Fibroblast of villous mesenchyme (primary cell): Measurements from ENCODE around the gene AP1M1. TPM values are rescaled to one million over a fixed set of nuclear protein-coding genes. Genes with fewer than 3 reads are reported as not detected.

Source experiments
- DNase-seq: peaks from one replicate; pipeline ENCODE4 v3.0.0-alpha.2; 2010; ENCODE audit warnings: low read depth
- H3K4me3 ChIP-seq: 2 replicates; pipeline ENCODE4 v1.5.1; 2011; ENCODE audit warnings: low read depth, mild to moderate bottlenecking, low read length
- total RNA-seq: library from RNA; depleted of rRNA; stranded (reverse); fragments of >200 nt; gene quantifications from 2 replicates; pipeline ENCODE4 v1.2.3, GENCODE V29; 2012
- TF ChIP-seq, protein P1 (sequence below): IDR thresholded peaks from 2 replicates; pipeline ENCODE4 v1.5.1; 2012; ENCODE audit warnings: low read depth, mild to moderate bottlenecking, low read length; ENCODE audit not compliant: insufficient read depth

Gene AP1M1
- total RNA-seq, 1 donor = 78.6 TPM

DNA sequence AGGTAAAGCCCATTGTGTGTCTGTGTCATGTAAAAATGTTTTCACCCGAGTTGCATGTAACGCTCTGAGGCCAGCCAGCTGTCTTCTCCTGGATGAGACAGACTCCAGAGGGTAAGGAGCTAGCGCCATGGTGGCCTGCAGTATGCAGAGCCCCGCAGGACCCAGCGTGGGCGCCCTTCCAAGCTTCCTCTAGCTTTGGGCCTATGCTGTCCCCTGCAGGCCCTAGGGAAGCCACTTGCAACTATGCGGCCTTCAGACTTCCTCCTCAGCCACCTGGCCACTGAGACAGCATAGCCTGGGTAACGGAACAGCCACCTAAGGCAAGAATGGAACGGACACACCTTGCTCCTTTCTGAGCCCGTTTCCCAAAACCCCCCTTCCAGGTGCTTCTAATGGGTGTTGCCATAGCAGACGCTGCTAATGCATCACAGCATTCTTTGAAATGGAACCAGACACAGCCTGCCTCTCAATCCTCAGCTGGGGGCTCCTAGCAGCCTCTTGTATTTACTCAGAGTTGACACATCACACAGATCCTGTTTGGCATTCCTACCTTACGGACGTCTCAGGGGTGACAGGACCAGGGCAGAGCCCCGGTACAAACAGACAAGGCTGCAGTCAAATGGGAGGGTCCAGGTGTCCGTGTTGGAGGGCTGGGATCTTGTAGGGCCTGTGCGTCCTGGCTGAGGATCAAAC lies 6.3 kb upstream of the AP1M1 start:
- TF ChIP-seq, protein P1, sequence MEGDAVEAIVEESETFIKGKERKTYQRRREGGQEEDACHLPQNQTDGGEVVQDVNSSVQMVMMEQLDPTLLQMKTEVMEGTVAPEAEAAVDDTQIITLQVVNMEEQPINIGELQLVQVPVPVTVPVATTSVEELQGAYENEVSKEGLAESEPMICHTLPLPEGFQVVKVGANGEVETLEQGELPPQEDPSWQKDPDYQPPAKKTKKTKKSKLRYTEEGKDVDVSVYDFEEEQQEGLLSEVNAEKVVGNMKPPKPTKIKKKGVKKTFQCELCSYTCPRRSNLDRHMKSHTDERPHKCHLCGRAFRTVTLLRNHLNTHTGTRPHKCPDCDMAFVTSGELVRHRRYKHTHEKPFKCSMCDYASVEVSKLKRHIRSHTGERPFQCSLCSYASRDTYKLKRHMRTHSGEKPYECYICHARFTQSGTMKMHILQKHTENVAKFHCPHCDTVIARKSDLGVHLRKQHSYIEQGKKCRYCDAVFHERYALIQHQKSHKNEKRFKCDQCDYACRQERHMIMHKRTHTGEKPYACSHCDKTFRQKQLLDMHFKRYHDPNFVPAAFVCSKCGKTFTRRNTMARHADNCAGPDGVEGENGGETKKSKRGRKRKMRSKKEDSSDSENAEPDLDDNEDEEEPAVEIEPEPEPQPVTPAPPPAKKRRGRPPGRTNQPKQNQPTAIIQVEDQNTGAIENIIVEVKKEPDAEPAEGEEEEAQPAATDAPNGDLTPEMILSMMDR = no peak
- no peak overlapping the region for H3K4me3 ChIP-seq
- no peak for DNase-seq

DNA sequence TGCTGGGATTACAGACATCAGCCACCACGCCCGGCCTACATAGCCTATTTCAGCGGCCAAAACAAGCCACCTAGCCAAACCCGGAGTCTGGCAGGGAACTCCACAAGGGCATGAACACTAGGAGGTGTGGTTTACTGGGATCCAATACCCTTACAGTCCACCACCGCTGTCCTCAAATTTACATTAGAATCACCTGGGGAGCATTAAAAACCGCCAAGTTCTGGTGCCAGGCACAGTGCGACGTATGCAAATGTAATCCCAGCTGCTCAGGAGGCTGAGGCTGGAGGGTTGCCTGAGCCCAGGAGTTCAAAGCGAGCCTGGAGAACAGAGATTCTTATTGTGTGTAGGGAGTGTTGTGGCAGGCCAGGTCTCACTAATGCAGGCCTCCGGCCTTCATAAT lies 4.2 kb upstream of the AP1M1 start:
- no peak for DNase-seq
- TF ChIP-seq, protein P1 = no peak

DNA sequence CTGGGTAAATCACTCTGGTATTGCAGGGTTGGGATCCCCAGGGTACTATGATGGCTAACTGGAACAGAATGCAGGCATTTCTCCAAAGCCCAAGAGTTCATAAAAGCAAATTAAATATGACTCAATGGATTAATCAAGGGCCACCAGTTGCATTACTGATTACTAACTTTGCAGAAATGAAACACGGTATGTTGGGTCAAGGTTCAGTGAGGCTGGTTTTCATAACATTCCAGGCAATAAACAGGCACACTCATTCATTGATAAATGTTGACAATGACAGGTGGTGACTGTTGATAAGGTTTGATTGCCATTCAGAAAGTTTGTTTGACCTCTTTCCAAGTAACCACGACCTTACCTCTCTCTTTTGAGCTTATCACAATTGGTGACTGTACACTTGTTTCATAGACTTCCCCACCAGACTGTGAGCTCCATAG lies 506 bp upstream of the AP1M1 start:
- DNase-seq = peak; percentile 58
- peak overlapping the region; percentile 98 for H3K4me3 ChIP-seq
- TF ChIP-seq, protein P1 = no peak

More for the DNA sequence above, 4.2 kb upstream of the AP1M1 start:
- H3K4me3 ChIP-seq = no peak overlapping the region

DNA sequence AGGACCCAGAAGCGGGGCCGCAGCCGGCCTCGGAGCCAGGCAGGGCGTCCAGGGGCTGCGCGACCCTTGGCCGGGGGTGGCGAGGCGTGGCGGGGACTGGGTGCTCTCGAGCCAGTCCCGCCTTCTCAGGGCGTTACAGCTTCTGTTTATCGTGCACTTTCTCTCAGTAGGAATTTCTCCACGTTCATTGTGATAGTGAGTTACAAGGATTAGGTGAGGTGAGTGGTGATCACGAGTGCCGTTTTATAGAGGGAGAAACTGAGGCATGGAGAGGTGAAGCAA lies 600 bp downstream of the AP1M1 start:
- H3K4me3 ChIP-seq = peak overlapping the region; percentile 98
- TF ChIP-seq, protein P1 = no peak
- DNase-seq = no peak

DNA sequence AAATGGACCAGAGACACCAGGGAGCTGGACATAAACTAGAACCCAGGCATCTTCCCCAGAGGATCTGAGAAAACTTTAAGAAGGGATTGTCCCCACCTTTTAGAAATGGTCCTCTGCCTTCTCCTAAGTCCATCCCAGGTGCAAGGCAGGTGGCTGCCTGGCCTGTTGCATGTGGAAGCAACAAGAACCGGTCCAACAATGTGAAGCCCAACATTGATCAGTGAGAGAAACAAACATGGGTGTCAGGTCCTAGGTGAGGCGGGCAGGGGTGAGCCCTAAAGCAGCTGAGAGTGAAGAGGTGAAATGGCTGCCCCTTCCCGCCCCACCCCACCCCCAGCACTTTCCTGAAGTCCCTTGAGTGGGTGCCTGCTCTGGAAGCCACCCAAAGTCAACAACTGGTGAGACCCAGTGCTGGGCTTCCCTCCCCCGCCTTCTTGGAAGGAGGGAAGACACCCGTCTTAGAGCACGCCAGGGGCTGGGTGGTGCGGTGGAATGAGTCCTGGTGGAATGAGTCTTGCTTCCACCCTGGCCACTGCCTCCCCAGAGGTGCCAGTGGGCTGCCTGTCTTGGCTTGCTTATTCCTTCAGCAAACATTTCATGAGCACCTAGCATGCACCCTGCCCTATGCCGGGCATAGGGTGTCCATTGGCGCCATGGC lies 1.7 kb downstream of the AP1M1 start:
- TF ChIP-seq, protein P1 = no peak
- no peak for DNase-seq
- H3K4me3 ChIP-seq = no peak overlapping the region

DNA sequence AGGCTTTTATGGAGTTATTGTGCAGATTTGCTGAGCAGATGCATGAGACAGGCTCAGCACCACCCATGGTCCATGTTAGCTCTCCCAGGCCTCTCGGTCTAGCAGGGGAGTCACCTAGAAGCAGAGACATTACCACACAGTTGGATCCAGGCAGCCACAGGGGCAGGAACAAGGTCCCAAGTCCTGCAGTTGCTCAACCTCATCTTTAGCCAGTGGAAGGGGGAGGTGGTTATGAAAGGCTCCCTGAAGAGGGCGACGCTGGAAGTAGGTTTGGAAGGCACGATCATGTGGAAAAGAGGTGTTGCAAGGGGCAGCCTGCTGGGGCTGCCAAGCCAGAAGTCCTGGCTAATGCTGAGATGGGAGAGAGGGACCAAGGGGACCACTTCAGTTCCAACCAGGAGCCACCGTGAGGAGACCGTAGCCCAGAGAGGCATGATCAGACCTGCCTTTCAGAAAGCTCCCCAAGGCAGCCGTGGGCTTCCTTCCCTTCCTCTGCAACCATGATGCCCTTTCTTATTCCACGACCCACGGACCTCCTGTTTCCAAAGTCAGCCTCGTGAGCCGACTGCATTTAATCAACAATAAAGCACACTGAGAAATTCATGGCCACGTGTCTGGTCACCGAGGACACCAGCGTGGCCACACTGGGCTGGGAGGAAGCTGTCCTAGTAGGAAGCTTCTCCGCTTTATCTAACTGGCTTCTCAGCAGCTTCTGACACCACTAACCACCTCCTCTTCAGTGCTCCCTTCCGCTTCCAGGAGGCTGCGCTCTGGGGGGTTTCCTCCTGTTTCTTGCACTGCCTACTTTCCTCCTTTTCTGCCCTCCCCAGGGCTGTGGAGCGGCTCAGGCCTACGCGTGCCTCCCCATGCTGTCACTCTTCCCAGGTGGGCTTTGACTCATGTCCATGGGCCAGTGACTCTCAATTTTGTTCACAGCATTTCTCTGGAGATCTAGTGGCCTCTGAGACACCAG lies 2.6 kb downstream of the AP1M1 start:
- no peak overlapping the region for H3K4me3 ChIP-seq
- peak; percentile 81 for DNase-seq
- TF ChIP-seq, protein P1 = no peak
